Activated B cell treated with CpG ODN at 0.5 μM for 24 hours (primary cell): ENCODE measurements around the gene SEMA5B. TPM values are rescaled to one million over a fixed set of nuclear protein-coding genes. Genes with fewer than 3 reads are reported as not detected.

ENCODE experiments used
- ATAC-seq: fragments of 200-7000 bp; cut with Tn5 transposase; one replicate; pipeline ENCODE4 v1.10.0; 2021; ENCODE audit warnings: low read depth, mild to moderate bottlenecking, moderate library complexity
- CTCF ChIA-PET: fragments of 350-600 bp; sonication (Branson Sonifier 250); formaldehyde crosslinking; loops from one replicate; lab custom pipeline; 2021; ENCODE audit warnings: antibody characterized with exemption; lab: Charles Lee
- POLR2A ChIA-PET: fragments of 350-600 bp; sonication (Branson Sonifier 250); formaldehyde crosslinking; loops from one replicate; lab custom pipeline; 2021; ENCODE audit warnings: antibody characterized with exemption; lab: Charles Lee
- DNase-seq: peaks from one replicate; pipeline ENCODE4 v3.0.0; 2022
- H3K27ac Mint-ChIP-seq: one replicate; pipeline ENCODE4 v1.8.0; 2020; ENCODE audit warnings: mixed read lengths
- H3K27me3 Mint-ChIP-seq: one replicate; pipeline ENCODE4 v1.8.0; 2021; ENCODE audit warnings: mixed read lengths
- H3K36me3 Mint-ChIP-seq: one replicate; pipeline ENCODE4 v1.8.0; 2021; ENCODE audit warnings: low read depth, mixed read lengths
- H3K4me1 Mint-ChIP-seq: one replicate; pipeline ENCODE4 v1.8.0; 2021; ENCODE audit warnings: mixed read lengths
- H3K4me3 Mint-ChIP-seq: one replicate; pipeline ENCODE4 v1.8.0; 2020; ENCODE audit warnings: mild to moderate bottlenecking, mixed read lengths
- H3K9me3 Mint-ChIP-seq: one replicate; pipeline ENCODE4 v1.8.0; 2020; ENCODE audit warnings: mixed read lengths
- intact Hi-C: fragments of 100-400 bp; cut with micrococcal nuclease; formaldehyde crosslinking; loops from one replicate; pipeline ENCODE4 v1.15.1; 2024
- total RNA-seq: library from RNA; stranded (reverse); gene quantifications from 2 replicates; pipeline ENCODE4 v1.2.3, GENCODE V29; 2022
- TF ChIP-seq, protein P1 (sequence below): fragments of 200-600 bp; IDR thresholded peaks from one replicate; pipeline ENCODE4 v1.8.0; 2022; ENCODE audit warnings: antibody characterized with exemption, mild to moderate bottlenecking

Gene SEMA5B
- total RNA-seq, 1 donor from 2014 or later: 1.6 TPM

GRCh38 chr3:122932251-122932967 is 95.2 kb downstream of the SEMA5B start:
- Mint-ChIP-seq H3K36me3 (no peaks in the 10 kb centered on the region), H3K27me3 (peaks cover 8% of the 10 kb centered on the region), H3K27ac (no peak overlapping the region), H3K4me1 (no peaks in the 10 kb centered on the region), H3K4me3 (no peak overlapping the region), H3K9me3 (no peaks in the 10 kb centered on the region)
- DNase-seq (no peak), ATAC-seq (no peak)
- intact Hi-C loops: no loop called here
- ChIA-PET POLR2A (no interaction called here), CTCF (no interaction called here)
- TF ChIP-seq, protein P1, sequence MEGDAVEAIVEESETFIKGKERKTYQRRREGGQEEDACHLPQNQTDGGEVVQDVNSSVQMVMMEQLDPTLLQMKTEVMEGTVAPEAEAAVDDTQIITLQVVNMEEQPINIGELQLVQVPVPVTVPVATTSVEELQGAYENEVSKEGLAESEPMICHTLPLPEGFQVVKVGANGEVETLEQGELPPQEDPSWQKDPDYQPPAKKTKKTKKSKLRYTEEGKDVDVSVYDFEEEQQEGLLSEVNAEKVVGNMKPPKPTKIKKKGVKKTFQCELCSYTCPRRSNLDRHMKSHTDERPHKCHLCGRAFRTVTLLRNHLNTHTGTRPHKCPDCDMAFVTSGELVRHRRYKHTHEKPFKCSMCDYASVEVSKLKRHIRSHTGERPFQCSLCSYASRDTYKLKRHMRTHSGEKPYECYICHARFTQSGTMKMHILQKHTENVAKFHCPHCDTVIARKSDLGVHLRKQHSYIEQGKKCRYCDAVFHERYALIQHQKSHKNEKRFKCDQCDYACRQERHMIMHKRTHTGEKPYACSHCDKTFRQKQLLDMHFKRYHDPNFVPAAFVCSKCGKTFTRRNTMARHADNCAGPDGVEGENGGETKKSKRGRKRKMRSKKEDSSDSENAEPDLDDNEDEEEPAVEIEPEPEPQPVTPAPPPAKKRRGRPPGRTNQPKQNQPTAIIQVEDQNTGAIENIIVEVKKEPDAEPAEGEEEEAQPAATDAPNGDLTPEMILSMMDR: no peak

GRCh38 chr3:122931636-122932035 is 95.9 kb downstream of the SEMA5B start:
- TF ChIP-seq, protein P1: no peak
- DNase-seq: no peak
- H3K4me1 Mint-ChIP-seq: no peaks in the 10 kb centered on the region
- ATAC-seq: no peak
- ChIA-PET POLR2A (no interaction called here), CTCF (no interaction called here)
- no peak overlapping the region for H3K27ac Mint-ChIP-seq
- no peaks in the 10 kb centered on the region for H3K36me3 Mint-ChIP-seq
- H3K4me3 Mint-ChIP-seq: no peak overlapping the region
- peaks cover 8% of the 10 kb centered on the region for H3K27me3 Mint-ChIP-seq
- no peaks in the 10 kb centered on the region for H3K9me3 Mint-ChIP-seq
- intact Hi-C loops: no loop called here

- no peak for ATAC-seq
- intact Hi-C loops: no loop called here
- Mint-ChIP-seq H3K36me3 (no peaks in the 10 kb centered on the region), H3K27me3 (peaks cover 8% of the 10 kb centered on the region), H3K27ac (no peak overlapping the region), H3K9me3 (no peaks in the 10 kb centered on the region), H3K4me3 (no peak overlapping the region), H3K4me1 (no peaks in the 10 kb centered on the region)
- CTCF ChIA-PET: no interaction called here
- DNase-seq: no peak
- POLR2A ChIA-PET: no interaction called here
- TF ChIP-seq, protein P1: no peak
Observed at GRCh38 chr3:122930063-122930997, 97.2 kb downstream of the SEMA5B start.

DNA sequence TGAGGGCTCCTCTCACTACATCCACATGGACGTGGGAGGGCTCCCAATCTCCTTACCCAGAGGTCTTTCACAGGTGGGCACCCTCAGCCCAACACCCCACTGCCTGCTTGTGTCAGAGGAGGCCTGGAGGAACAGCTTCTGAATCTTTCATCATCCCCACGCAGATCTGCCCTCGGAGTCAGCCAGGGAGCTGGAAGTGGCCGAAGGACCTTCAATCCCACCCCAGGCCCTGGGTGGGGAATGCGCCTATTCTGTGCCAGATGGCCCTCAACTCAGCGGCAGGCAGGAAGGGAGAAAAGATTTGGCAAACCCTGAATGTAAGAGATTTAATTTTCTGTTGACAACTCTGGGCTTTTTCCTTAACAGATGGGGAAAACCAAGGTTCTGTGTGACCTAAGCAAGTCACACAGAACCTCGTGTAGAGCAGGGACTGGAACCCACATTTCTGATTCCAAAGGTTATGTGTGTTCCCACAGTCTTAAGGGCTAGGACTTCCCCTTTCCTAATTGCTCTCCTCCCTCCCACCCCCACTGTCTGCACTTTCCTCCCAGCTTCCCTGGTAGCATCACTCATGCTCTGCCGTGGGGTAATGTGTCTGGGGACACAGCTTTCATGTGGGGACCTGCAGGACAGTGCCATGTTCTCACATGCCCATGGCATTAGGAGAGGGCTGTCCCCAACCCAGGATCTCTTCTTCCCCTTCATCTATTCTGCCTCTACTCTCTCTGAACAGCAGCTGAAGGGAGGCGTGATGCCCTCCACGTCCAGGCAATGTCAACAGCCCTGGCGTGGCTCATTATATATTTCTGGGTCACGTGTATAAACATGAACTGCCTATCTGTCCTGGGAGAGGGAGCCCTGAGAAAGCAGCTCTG is 98.1 kb downstream of the SEMA5B start:
- H3K9me3 Mint-ChIP-seq: no peaks in the 10 kb centered on the region
- intact Hi-C loops: no loop called here
- no peak overlapping the region for H3K4me3 Mint-ChIP-seq
- peaks cover 8% of the 10 kb centered on the region for H3K27me3 Mint-ChIP-seq
- H3K27ac Mint-ChIP-seq: no peak overlapping the region
- TF ChIP-seq, protein P1: no peak
- no peaks in the 10 kb centered on the region for H3K4me1 Mint-ChIP-seq
- ATAC-seq (no peak), DNase-seq (no peak)
- CTCF ChIA-PET: no interaction called here
- no peaks in the 10 kb centered on the region for H3K36me3 Mint-ChIP-seq
- POLR2A ChIA-PET: no interaction called here
